Measurements from ENCODE around the gene HPD.

HPD gene

GRCh38 chr12:121805171-121806008, 53.3 kb downstream of the HPD start:
- ATAC-seq, result no peak
- TF ChIP-seq ZC3H10 (CRISPR knock-in tag; IDR thresholded peaks at IDR 0.05), result no peak
- no peak for TF ChIP-seq CSDC2 (CRISPR knock-in tag; IDR thresholded peaks at IDR 0.05)

GRCh38 chr12:121804417-121805111, 54.1 kb downstream of the HPD start:
- no peak for ATAC-seq
- TF ChIP-seq ZFP30 (CRISPR knock-in tag; IDR thresholded peaks at IDR 0.05) (no peak), PATZ1 (CRISPR knock-in tag; IDR thresholded peaks at IDR 0.05; ENCODE audit: borderline replicate concordance) (no peak), CREB5 (CRISPR knock-in tag; IDR thresholded peaks at IDR 0.05; ENCODE audit: low read depth) (no peak), OSR1 (CRISPR knock-in tag; IDR thresholded peaks at IDR 0.05) (no peak), ZC3H10 (CRISPR knock-in tag; IDR thresholded peaks at IDR 0.05) (no peak), POU6F1 (CRISPR knock-in tag; IDR thresholded peaks at IDR 0.05; ENCODE audit: borderline replicate concordance, low read depth) (no peak), RARB (CRISPR knock-in tag; IDR thresholded peaks at IDR 0.05) (no peak), CSDC2 (CRISPR knock-in tag; IDR thresholded peaks at IDR 0.05) (no peak), ZNF565 (CRISPR knock-in tag; conservative IDR thresholded peaks at IDR 0.05; ENCODE audit: low read depth) (no peak), GLIS3 (CRISPR knock-in tag; IDR thresholded peaks at IDR 0.05) (no peak)

DNA sequence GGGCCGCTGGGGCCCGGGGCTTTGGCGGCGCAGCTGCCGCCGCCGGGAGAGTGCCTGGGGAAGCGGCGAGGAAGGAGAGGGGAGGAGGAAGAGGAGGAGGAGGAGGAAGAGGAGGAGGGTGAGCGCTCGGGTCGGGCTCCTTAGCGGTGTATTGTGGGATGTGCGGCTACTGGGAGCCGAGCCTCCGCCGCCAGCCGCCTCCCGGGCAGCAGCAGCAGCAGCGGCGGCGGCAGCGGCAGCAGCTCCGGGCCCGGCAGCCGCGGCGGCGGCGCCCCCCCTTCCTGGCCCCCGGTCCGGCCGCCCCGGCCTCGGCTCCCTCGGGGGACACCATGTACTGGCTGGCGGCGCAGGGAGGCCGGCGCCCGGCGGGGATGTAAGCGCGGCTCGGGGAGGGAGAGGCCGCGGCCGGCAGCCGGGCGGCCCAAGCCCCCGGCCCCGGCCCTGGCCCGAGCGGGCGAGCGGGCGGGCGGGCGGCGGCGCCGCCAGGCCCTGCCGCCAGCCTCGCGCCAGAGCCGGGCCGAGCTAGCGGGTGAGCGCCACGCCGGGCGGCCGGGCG, 54.7 kb downstream of the HPD start, which contains the start of gene SETD1B:
Gene SETD1B, plus strand, starts transcription at position 149 of the 556 bp plus-strand sequence. CDS start 729 bp downstream, outside the sequence.
- TF ChIP-seq, protein P1, sequence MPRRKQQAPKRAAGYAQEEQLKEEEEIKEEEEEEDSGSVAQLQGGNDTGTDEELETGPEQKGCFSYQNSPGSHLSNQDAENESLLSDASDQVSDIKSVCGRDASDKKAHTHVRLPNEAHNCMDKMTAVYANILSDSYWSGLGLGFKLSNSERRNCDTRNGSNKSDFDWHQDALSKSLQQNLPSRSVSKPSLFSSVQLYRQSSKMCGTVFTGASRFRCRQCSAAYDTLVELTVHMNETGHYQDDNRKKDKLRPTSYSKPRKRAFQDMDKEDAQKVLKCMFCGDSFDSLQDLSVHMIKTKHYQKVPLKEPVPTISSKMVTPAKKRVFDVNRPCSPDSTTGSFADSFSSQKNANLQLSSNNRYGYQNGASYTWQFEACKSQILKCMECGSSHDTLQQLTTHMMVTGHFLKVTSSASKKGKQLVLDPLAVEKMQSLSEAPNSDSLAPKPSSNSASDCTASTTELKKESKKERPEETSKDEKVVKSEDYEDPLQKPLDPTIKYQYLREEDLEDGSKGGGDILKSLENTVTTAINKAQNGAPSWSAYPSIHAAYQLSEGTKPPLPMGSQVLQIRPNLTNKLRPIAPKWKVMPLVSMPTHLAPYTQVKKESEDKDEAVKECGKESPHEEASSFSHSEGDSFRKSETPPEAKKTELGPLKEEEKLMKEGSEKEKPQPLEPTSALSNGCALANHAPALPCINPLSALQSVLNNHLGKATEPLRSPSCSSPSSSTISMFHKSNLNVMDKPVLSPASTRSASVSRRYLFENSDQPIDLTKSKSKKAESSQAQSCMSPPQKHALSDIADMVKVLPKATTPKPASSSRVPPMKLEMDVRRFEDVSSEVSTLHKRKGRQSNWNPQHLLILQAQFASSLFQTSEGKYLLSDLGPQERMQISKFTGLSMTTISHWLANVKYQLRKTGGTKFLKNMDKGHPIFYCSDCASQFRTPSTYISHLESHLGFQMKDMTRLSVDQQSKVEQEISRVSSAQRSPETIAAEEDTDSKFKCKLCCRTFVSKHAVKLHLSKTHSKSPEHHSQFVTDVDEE (CRISPR knock-in tag; IDR thresholded peaks at IDR 0.05), result no peak
- no peak for TF ChIP-seq PPARA (CRISPR knock-in tag; IDR thresholded peaks at IDR 0.05; ENCODE audit: borderline replicate concordance)
- no peak for TF ChIP-seq RARB (CRISPR knock-in tag; IDR thresholded peaks at IDR 0.05)
- no peak for TF ChIP-seq CREB5 (CRISPR knock-in tag; IDR thresholded peaks at IDR 0.05; ENCODE audit: low read depth)
- no peak for TF ChIP-seq POU6F1 (CRISPR knock-in tag; IDR thresholded peaks at IDR 0.05; ENCODE audit: borderline replicate concordance, low read depth)
- TF ChIP-seq ZFP30 (CRISPR knock-in tag; IDR thresholded peaks at IDR 0.05), result no peak
- no peak for TF ChIP-seq BACH2 (CRISPR knock-in tag; IDR thresholded peaks at IDR 0.05; ENCODE audit: borderline replicate concordance)
- TF ChIP-seq ZFP3 (CRISPR knock-in tag; IDR thresholded peaks at IDR 0.05), result no peak
- TF ChIP-seq ARNTL (CRISPR knock-in tag; IDR thresholded peaks at IDR 0.05; ENCODE audit: borderline replicate concordance, low read depth), result no peak
- TF ChIP-seq, protein P2, sequence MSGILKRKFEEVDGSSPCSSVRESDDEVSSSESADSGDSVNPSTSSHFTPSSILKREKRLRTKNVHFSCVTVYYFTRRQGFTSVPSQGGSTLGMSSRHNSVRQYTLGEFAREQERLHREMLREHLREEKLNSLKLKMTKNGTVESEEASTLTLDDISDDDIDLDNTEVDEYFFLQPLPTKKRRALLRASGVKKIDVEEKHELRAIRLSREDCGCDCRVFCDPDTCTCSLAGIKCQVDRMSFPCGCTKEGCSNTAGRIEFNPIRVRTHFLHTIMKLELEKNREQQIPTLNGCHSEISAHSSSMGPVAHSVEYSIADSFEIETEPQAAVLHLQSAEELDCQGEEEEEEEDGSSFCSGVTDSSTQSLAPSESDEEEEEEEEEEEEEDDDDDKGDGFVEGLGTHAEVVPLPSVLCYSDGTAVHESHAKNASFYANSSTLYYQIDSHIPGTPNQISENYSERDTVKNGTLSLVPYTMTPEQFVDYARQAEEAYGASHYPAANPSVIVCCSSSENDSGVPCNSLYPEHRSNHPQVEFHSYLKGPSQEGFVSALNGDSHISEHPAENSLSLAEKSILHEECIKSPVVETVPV (CRISPR knock-in tag; IDR thresholded peaks at IDR 0.05), result no peak
- no peak for TF ChIP-seq ZNF565 (CRISPR knock-in tag; conservative IDR thresholded peaks at IDR 0.05; ENCODE audit: low read depth)
- no peak for TF ChIP-seq ISL1 (CRISPR knock-in tag; IDR thresholded peaks at IDR 0.05)
- no peak for TF ChIP-seq PATZ1 (CRISPR knock-in tag; IDR thresholded peaks at IDR 0.05; ENCODE audit: borderline replicate concordance)
- TF ChIP-seq ZNF70 (CRISPR knock-in tag; IDR thresholded peaks at IDR 0.05), result no peak
- no peak for TF ChIP-seq CSDC2 (CRISPR knock-in tag; IDR thresholded peaks at IDR 0.05)
- TF ChIP-seq OSR1 (CRISPR knock-in tag; IDR thresholded peaks at IDR 0.05), result no peak
- TF ChIP-seq GLIS3 (CRISPR knock-in tag; IDR thresholded peaks at IDR 0.05), result no peak
- no peak for TF ChIP-seq ESRRG (CRISPR knock-in tag; IDR thresholded peaks at IDR 0.05)
- ATAC-seq, result 0 out of 3 replicates have a peak, but pooled peaks have one; percentile 3
